KOPT-K1 (cell line): ENCODE data around the gene CAPN14.

ENCODE experiments used
- H3K27ac ChIP-seq: fragments of 200-600 bp; sonication (generic); 2 replicates; pipeline ENCODE4 v1.5.1; 2016; ENCODE audit warnings: antibody characterized with exemption, mild to moderate bottlenecking, low read depth, low read length; ENCODE audit not compliant: poor library complexity, severe bottlenecking
- H3K36me3 ChIP-seq: fragments of 200-600 bp; sonication (generic); 2 replicates; pipeline ENCODE4 v1.5.1; 2017; ENCODE audit warnings: antibody characterized with exemption, mild to moderate bottlenecking, low read length, moderate library complexity; ENCODE audit not compliant: insufficient read depth
- H3K9me3 ChIP-seq: fragments of 200-600 bp; sonication (generic); 2 replicates; pipeline ENCODE4 v1.5.1; 2017; ENCODE audit warnings: antibody characterized with exemption, low read length, mild to moderate bottlenecking; ENCODE audit not compliant: insufficient read depth, poor library complexity, severe bottlenecking

The CAPN14 gene

GRCh38 chr2:31217465-31218200, at the start of gene CAPN14:
TSS of gene CAPN14 (minus strand) at chr2:31217515. CDS start at chr2:31205447, 12,068 bp downstream.
- Histone ChIP-seq H3K36me3 (no peaks in the 10 kb centered on the region), H3K9me3 (no peaks in the 10 kb centered on the region), H3K27ac (no peak within 1 kb of the TSS)

GRCh38 chr2:31266804-31267203, 49.5 kb upstream of the CAPN14 start:
- H3K9me3 ChIP-seq, result no peaks in the 10 kb centered on the region
- H3K36me3 ChIP-seq, result no peaks in the 10 kb centered on the region
- H3K27ac ChIP-seq, result no peak overlapping the region

- H3K9me3 ChIP-seq, result no peaks in the 10 kb centered on the region
Observed at GRCh38 chr2:31265234-31265633, 47.9 kb upstream of the CAPN14 start.

GRCh38 chr2:31263636-31264190, 46.4 kb upstream of the CAPN14 start:
- H3K9me3 ChIP-seq, result no peaks in the 10 kb centered on the region
- no peaks in the 10 kb centered on the region for H3K36me3 ChIP-seq
- H3K27ac ChIP-seq, result no peak overlapping the region

More at GRCh38 chr2:31265234-31265633, 47.9 kb upstream of the CAPN14 start:
- no peak overlapping the region for H3K27ac ChIP-seq
- no peaks in the 10 kb centered on the region for H3K36me3 ChIP-seq

GRCh38 chr2:31260870-31261269, 43.6 kb upstream of the CAPN14 start:
- Histone ChIP-seq H3K9me3 (no peaks in the 10 kb centered on the region), H3K27ac (no peak overlapping the region)

GRCh38 chr2:31259075-31259474, 41.8 kb upstream of the CAPN14 start:
- Histone ChIP-seq H3K9me3 (no peaks in the 10 kb centered on the region), H3K36me3 (no peaks in the 10 kb centered on the region), H3K27ac (no peak overlapping the region)

More at GRCh38 chr2:31260870-31261269, 43.6 kb upstream of the CAPN14 start:
- H3K36me3 ChIP-seq, result no peaks in the 10 kb centered on the region

- H3K27ac ChIP-seq, result no peak overlapping the region
Observed at GRCh38 chr2:31258351-31258750, 41.0 kb upstream of the CAPN14 start.

GRCh38 chr2:31256611-31257382, 39.5 kb upstream of the CAPN14 start:
- Histone ChIP-seq H3K9me3 (no peaks in the 10 kb centered on the region), H3K36me3 (no peaks in the 10 kb centered on the region), H3K27ac (no peak overlapping the region)

More at GRCh38 chr2:31258351-31258750, 41.0 kb upstream of the CAPN14 start:
- Histone ChIP-seq H3K36me3 (no peaks in the 10 kb centered on the region), H3K9me3 (no peaks in the 10 kb centered on the region)

- H3K36me3 ChIP-seq, result no peaks in the 10 kb centered on the region
- no peaks in the 10 kb centered on the region for H3K9me3 ChIP-seq
- H3K27ac ChIP-seq, result no peak overlapping the region
Observed at GRCh38 chr2:31255911-31256571, 38.7 kb upstream of the CAPN14 start.

- Histone ChIP-seq H3K36me3 (no peaks in the 10 kb centered on the region), H3K27ac (no peak overlapping the region)
Observed at GRCh38 chr2:31254237-31255203, 37.2 kb upstream of the CAPN14 start.

GRCh38 chr2:31253356-31254131, 36.2 kb upstream of the CAPN14 start:
- H3K36me3 ChIP-seq, result no peaks in the 10 kb centered on the region
- H3K27ac ChIP-seq, result no peak overlapping the region
- H3K9me3 ChIP-seq, result no peaks in the 10 kb centered on the region

More at GRCh38 chr2:31254237-31255203, 37.2 kb upstream of the CAPN14 start:
- no peaks in the 10 kb centered on the region for H3K9me3 ChIP-seq

GRCh38 chr2:31251851-31252250, 34.5 kb upstream of the CAPN14 start:
- Histone ChIP-seq H3K9me3 (no peaks in the 10 kb centered on the region), H3K27ac (no peak overlapping the region), H3K36me3 (no peaks in the 10 kb centered on the region)

GRCh38 chr2:31251018-31251417, 33.7 kb upstream of the CAPN14 start:
- H3K9me3 ChIP-seq, result no peaks in the 10 kb centered on the region
- no peaks in the 10 kb centered on the region for H3K36me3 ChIP-seq
- no peak overlapping the region for H3K27ac ChIP-seq
